HG03439 (cell line): ENCODE results near the gene NOL4L.

ENCODE experiments used
- ATAC-seq: cut with Tn5 transposase; IDR thresholded peaks from one replicate; pipeline ENCODE4 v1.9.1; 2021; ENCODE audit warnings: mild to moderate bottlenecking, moderate library complexity; ENCODE audit not compliant: unreplicated experiment

Gene NOL4L, protein sequence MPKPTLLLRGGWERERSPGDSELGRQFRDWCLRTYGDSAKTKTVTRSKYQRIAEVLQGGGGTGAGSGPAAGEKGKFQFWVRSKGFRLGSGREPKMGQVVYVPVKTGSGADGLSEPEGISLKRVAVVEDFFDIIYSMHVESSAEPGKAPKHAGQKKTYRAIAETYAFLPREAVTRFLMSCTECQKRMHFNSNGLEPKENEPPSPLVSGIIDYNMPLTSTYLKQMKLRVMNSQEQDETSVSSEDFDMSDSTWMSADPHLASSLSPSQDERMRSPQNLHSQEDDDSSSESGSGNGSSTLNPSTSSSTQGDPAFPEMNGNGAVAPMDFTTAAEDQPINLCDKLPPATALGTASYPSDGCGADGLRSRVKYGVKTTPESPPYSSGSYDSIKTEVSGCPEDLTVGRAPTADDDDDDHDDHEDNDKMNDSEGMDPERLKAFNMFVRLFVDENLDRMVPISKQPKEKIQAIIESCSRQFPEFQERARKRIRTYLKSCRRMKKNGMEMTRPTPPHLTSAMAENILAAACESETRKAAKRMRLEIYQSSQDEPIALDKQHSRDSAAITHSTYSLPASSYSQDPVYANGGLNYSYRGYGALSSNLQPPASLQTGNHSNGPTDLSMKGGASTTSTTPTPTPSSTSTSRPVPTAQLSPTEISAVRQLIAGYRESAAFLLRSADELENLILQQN

GRCh38 chr20:32585011-32585585 is at the start of gene NOL4L:
Gene NOL4L (minus strand): TSS chr20:32585333. CDS start chr20:32584890, 443 bp downstream.
- no peak for ATAC-seq

GRCh38 chr20:32634041-32634805 is 49.1 kb upstream of the NOL4L start:
- ATAC-seq, result no peak

DNA sequence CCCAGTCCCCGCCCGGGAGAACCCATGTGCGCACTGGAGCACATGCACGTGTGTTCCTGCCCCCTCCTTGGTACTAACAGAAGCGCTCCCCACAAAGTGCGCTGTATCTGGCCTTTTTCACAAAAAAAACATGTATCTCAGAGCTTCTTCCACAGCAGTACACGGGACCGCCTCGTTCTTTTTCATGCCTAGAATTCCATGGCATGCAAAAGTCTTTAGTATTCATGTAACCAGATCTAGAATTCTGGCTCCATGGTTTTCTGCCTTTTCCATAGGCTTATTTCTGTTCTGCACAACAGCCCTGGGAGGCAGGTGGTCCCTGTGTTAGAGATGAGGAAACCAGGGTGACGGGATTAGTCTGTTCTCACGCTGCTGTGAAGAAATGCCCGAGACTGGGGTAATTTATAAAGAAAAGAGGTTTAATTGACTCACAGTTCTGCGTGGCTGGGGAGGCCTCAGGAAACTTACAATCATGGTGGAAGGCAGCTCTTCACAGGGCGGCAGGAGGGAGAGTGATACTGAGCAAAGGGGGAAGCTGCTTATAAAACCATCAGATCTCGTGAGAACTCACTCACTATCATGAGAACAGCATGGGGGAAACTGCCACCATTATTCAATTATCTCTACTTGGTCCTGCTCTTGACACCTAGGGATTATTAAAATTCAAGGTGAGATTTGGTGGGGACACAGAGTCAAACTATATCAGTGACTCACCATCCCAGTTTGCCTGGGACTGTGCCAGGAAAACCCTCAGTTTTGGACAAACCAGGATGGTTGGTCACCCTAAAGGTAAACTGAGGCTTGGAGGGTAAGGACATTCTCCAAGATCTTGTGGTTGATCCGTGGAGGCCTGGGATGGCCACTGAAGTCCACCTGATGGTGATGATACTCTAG is 47.6 kb upstream of the NOL4L start:
- no peak for ATAC-seq

DNA sequence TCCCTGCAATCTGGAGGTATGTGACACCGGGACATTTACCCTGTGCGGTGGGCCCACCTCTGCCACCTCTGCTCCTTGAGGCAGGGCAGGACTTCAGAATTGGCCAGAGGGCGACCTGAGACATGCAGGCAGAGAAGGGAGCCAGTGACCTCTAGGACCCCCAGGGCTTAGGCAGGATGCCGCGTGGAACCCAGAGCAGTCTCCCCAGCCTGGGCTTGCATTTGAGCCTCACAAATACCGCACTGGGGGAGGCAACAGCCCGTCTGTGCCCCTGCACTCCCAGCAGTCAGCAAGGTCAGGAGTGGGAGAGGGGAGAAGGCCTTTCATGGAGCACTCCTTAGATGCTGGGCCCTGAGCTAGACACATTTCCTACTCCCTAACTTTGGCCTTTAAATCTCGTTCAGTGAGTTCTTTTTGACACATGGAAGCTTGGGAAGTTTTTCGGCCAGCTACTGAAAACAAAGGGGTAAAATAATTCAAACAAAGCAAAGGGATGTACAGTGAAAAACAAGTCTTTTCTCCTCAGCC is 46.9 kb upstream of the NOL4L start:
- no peak for ATAC-seq

GRCh38 chr20:32629813-32630212 is 44.7 kb upstream of the NOL4L start:
- ATAC-seq, result no peak

DNA sequence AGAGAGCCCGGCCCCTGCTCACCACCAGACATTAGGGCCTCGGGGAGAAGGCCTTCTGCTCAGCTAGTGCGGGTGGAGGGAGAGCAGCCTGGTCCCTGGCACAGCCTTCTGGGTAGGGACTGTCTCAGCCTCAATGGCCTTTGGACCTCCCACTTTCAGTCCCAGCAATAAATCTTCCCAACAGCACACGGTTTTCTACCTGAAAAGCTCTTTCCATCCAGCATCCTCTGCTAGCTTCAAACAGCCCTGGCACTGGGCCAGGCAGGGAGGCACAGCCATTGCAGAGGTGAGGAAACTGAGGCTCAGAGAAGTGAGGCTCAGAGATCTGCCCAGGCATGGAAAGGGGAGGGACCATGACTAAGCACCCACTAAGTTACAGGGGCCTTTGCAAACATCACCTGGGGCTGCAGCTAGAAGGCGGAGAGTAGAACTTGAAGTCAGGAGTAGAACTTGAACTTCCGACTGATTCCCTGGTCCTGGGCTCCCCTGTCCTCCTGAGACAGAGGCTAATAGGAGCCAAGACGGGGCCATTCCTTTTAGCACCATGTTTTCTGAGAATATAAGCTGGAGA is 43.9 kb upstream of the NOL4L start:
- ATAC-seq, result no peak

DNA sequence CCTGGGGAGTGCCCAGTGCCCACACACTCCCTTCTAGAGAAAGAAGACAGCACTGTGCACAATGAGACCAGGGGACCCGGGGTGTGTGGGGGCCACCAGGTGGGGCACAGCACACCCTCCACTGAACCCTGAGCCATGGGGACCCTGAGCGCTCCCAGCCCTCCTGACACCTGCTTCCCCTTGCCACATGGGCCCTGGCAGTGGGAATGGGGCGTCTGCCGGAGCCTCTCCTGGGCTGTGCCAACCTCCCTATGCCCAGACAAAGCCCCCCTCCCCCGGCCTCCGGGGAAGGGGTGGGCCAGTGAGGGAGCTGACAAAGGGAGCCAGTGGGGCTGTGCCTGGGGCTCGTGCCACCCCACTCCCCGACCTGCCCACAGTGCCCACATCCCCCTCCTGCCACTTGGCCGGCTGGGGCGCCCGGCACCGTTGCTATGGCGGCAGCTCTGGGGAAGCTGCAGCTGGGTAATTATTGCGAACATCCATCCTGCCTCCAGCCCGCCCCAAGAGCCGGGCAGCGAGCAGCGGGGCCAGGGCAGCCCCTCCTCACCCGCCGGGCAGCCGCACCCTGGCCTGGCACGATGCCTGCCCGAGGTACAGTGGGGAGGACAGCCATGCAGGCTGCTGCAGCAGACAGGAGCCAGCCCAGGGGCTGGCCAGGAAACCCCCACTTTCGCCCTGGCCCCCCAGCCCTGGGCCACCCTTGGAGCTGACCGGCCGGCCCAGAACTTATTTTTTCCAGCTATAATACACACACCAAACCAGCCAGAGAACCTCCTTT is 41.9 kb upstream of the NOL4L start:
- peak; percentile 32 for ATAC-seq

GRCh38 chr20:32626407-32626806 is 41.3 kb upstream of the NOL4L start:
- no peak for ATAC-seq

GRCh38 chr20:32625996-32626395 is 40.9 kb upstream of the NOL4L start:
- ATAC-seq, result no peak

GRCh38 chr20:32624687-32625345 is 39.7 kb upstream of the NOL4L start:
- no peak for ATAC-seq

DNA sequence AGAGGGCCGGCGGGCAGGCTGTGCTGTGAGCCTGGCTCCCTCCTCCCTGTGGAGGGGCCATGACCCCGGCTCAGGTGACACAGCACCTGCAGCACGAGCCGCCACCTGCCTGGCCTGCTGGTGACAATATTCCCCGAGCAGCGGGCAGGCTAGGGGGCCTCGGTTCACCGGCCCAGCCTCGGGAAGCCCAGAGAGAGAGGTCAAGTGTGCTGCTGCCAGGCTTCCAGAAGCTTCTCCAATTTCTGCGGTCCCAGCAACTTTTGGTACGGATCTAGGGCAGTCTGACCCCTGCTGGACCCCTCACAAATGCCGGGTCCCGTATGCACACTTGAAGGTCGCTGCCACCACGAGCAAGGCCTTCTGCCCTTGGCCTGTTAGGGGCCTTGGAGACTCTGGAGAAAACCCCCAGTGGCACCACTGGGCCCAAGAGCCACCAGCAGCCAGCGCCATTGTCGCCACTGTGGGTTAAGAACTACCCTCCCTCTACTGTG is 38.6 kb upstream of the NOL4L start:
- no peak for ATAC-seq

DNA sequence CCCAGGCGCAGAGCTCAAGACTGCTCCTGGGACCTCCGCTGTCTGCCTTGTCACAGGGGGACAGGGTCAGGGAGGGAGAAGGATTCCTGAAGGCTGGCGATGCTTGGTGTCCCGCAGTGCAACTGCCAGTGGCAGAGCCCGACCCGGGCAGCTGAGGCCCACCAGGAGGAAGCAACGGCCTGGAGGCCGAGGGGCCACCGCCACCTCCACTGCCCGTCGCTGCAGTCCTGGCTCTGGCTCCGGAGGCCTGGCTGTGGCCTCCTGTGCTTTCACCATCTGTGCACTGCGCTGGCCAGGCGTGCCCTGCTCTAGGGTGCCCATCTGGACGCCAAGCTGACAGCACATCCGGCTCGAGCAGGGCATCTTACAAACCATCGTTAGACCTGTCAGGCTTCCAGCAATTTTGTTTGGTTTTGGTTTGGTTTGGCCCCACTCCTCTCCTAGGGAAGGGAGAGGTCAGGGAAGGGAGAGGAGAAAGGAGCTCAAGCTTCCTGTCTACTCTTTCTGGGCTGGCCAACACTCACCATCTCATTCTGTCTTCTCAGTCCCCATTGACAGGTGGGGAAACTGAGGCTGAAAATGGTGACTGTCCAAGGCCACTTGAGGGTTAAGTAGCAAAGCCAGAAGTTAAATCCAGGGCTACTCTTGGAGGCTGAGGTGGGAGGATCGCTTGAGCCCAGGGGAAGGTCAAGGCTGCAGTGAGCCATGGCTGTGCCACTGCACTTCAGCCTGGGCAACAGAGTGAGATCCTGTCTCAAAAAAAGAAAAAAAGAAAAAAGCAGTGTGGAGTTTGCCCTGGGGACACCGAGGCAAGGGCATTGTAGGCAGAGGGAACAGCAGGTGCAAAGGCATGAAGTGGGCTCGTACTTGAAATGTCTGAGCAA is 37.7 kb upstream of the NOL4L start:
- ATAC-seq, result no peak

DNA sequence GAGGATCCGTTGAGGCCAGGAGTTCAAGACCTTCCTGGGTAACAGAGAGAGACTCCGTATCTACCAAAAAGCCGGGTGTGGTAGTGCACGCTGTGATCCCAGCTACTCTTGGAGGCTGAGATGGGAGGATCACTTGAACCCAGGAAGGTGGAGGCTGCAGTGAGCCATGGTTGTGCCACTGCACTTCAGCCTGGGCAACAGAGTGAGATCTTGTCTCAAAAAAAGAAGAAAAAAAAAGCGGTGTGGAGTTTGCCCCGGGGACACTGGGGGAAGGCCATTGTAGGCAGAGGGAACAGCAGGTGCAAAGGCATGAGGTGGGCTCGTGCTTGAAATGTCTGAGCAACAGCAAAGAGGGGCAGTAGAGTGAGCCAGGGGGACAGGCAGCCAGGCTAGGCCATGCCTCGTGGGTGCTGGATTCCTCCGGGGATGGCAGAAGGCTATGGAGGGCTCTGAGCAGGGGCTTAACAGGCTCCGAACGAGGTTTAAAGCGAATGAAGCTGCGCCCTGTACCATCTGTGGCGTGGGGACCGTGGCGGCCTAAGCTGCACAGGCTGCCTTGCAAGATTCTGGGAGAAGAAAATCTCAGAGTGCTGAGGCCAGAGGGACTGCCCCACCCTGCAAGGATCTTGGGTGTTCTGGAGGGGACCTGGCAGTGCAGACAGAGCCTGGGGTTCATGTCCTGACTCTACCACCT is 36.9 kb upstream of the NOL4L start:
- no peak for ATAC-seq

DNA sequence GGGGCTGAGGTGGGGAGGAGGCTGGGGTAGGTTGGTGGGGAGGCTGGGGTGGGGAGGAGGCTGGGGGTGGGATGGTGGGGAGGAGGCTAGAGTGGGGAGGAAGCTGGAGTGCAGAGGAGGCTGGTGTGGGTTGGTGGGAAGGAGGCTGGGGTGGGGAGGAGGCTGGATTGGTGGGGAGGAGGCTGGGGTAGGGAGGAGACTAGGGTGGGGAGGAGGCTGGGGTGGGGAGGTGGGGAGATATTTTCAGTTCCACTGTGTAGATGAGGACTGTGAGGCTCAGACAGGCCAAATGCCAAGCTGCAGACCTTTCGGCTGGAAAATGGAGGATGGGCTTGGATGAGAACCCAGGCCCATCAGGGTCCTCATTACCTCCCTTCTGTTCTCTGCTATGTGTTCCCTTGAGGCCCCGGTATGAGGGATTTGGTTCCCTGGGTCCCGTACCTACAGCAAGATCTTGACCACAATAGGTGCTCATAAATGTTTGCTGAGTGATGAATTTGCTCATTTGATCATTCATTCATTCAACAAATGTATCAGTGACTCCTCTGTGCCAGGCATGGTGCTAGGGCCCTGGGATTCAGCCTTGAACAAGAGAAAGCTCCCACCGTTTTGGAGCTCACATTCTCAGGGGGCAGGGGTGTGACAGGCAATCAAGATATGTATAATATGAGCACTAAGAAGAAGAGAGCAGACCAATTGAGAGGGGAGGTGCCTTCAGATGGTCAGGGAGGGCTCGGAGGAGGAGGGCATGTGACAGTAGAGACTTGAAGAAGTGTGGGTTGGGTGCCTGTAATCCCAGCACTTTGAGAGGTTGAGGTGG is 36.1 kb upstream of the NOL4L start:
- ATAC-seq, result no peak

- ATAC-seq, result no peak
These were observed 34.5 kb upstream of the NOL4L start for GRCh38 chr20:32619586-32619985.

GRCh38 chr20:32614772-32615171 is 29.6 kb upstream of the NOL4L start:
- no peak for ATAC-seq
